ENCODE measurements around the gene KIZ. TPM values are rescaled to one million over a fixed set of nuclear protein-coding genes. Genes with fewer than 3 reads are reported as not detected.

Gene KIZ
- total RNA-seq, 1 donor from 2014 or later = 18.0 TPM

- CTCF ChIA-PET = no interaction called here
- no peak overlapping the region for H3K27ac Mint-ChIP-seq
- peaks cover 30% of the 10 kb centered on the region for H3K36me3 Mint-ChIP-seq (ENCODE audit: low read depth)
Observed at GRCh38 chr20:21155268-21155667, 29.4 kb downstream of the KIZ start.

GRCh38 chr20:21156266-21156665 lies 30.4 kb downstream of the KIZ start:
- peaks cover 29% of the 10 kb centered on the region for H3K36me3 Mint-ChIP-seq (ENCODE audit: low read depth)
- peaks cover 3% of the 10 kb centered on the region for H3K4me1 Mint-ChIP-seq
- H3K27me3 Mint-ChIP-seq = no peaks in the 10 kb centered on the region
- TF ChIP-seq CTCF (IDR thresholded peaks at IDR 0.05) = no peak
- no peaks in the 10 kb centered on the region for H3K9me3 Mint-ChIP-seq
- no peak overlapping the region for H3K4me3 Mint-ChIP-seq
- ChIA-PET CTCF (no interaction called here), POLR2A (no interaction called here)
- intact Hi-C loops (cut with micrococcal nuclease) = no loop called here
- H3K27ac Mint-ChIP-seq = no peak overlapping the region
- DNase-seq (no peak), ATAC-seq (ENCODE audit: low read depth) (no peak)

More at GRCh38 chr20:21155268-21155667, 29.4 kb downstream of the KIZ start:
- POLR2A ChIA-PET = no interaction called here
- no peaks in the 10 kb centered on the region for H3K9me3 Mint-ChIP-seq
- no peak for TF ChIP-seq CTCF (IDR thresholded peaks at IDR 0.05)
- DNase-seq = no peak
- no peaks in the 10 kb centered on the region for H3K27me3 Mint-ChIP-seq
- no peak overlapping the region for H3K4me3 Mint-ChIP-seq
- peaks cover 2% of the 10 kb centered on the region for H3K4me1 Mint-ChIP-seq
- intact Hi-C loops (cut with micrococcal nuclease) = no loop called here
- no peak for ATAC-seq (ENCODE audit: low read depth)

GRCh38 chr20:21157006-21157405 lies 31.1 kb downstream of the KIZ start:
- ATAC-seq (ENCODE audit: low read depth) = no peak
- H3K9me3 Mint-ChIP-seq = no peaks in the 10 kb centered on the region
- ChIA-PET CTCF (no interaction called here), POLR2A (no interaction called here)
- intact Hi-C loops (cut with micrococcal nuclease) = no loop called here
- H3K4me3 Mint-ChIP-seq = no peak overlapping the region
- no peaks in the 10 kb centered on the region for H3K27me3 Mint-ChIP-seq
- H3K4me1 Mint-ChIP-seq = peaks cover 3% of the 10 kb centered on the region
- peaks cover 34% of the 10 kb centered on the region for H3K36me3 Mint-ChIP-seq (ENCODE audit: low read depth)
- no peak overlapping the region for H3K27ac Mint-ChIP-seq
- DNase-seq = no peak
- TF ChIP-seq CTCF (IDR thresholded peaks at IDR 0.05) = no peak

- peaks cover 41% of the 10 kb centered on the region for H3K36me3 Mint-ChIP-seq (ENCODE audit: low read depth)
- no peak for TF ChIP-seq CTCF (IDR thresholded peaks at IDR 0.05)
- H3K4me1 Mint-ChIP-seq = peaks cover 3% of the 10 kb centered on the region
- POLR2A ChIA-PET = no interaction called here
- H3K4me3 Mint-ChIP-seq = no peak overlapping the region
- H3K27me3 Mint-ChIP-seq = no peaks in the 10 kb centered on the region
- intact Hi-C loops (cut with micrococcal nuclease) = no loop called here
- CTCF ChIA-PET = no interaction called here
- DNase-seq = no peak
- H3K27ac Mint-ChIP-seq = no peak overlapping the region
- no peaks in the 10 kb centered on the region for H3K9me3 Mint-ChIP-seq
- no peak for ATAC-seq (ENCODE audit: low read depth)
Observed at GRCh38 chr20:21159658-21160380, 33.9 kb downstream of the KIZ start.

- DNase-seq (no peak), ATAC-seq (ENCODE audit: low read depth) (no peak)
- CTCF ChIA-PET = no interaction called here
- no peaks in the 10 kb centered on the region for H3K27me3 Mint-ChIP-seq
- H3K4me3 Mint-ChIP-seq = no peak overlapping the region
- H3K27ac Mint-ChIP-seq = no peak overlapping the region
- peaks cover 6% of the 10 kb centered on the region for H3K4me1 Mint-ChIP-seq
- TF ChIP-seq CTCF (IDR thresholded peaks at IDR 0.05) = no peak
- no peaks in the 10 kb centered on the region for H3K9me3 Mint-ChIP-seq
- intact Hi-C loops (cut with micrococcal nuclease) = no loop called here
- H3K36me3 Mint-ChIP-seq (ENCODE audit: low read depth) = peaks cover 50% of the 10 kb centered on the region
- POLR2A ChIA-PET = no interaction called here
Observed at GRCh38 chr20:21161926-21162325, 36.0 kb downstream of the KIZ start.
